ENCODE measurements around the gene SHISA6. TPM values are rescaled to one million over a fixed set of nuclear protein-coding genes. Genes with fewer than 3 reads are reported as not detected.

The SHISA6 gene
- total RNA-seq, 2 donors from 2014 or later = 0.07 TPM; not detected in 1

GRCh38 chr17:11282586-11282985 lies 41.6 kb downstream of the SHISA6 start:
- peaks cover 0 to 19% of the 10 kb centered on the region in 2 donors for H3K9me3 ChIP-seq
- no peaks in the 10 kb centered on the region for H3K36me3 ChIP-seq
- H3K27me3 ChIP-seq = no peaks in the 10 kb centered on the region
- no peak overlapping the region for H3K27ac ChIP-seq
- no peaks in the 10 kb centered on the region for H3K4me1 ChIP-seq
- no peak for TF ChIP-seq CTCF (IDR thresholded peaks at IDR 0.05)
- H3K4me3 ChIP-seq = no peak overlapping the region
- DNase-seq (ENCODE audit: low spot score) = no peak

- DNase-seq (ENCODE audit: low spot score) = no peak
- TF ChIP-seq CTCF (IDR thresholded peaks at IDR 0.05) = no peak
- Histone ChIP-seq H3K9me3 (peaks cover 0 to 19% of the 10 kb centered on the region in 2 donors), H3K36me3 (no peaks in the 10 kb centered on the region), H3K27ac (no peak overlapping the region), H3K4me1 (no peaks in the 10 kb centered on the region), H3K4me3 (no peak overlapping the region), H3K27me3 (no peaks in the 10 kb centered on the region)
Measured at GRCh38 chr17:11284811-11285210, 43.8 kb downstream of the SHISA6 start.

- H3K4me3 ChIP-seq = no peak overlapping the region
- H3K27me3 ChIP-seq = no peaks in the 10 kb centered on the region
- no peaks in the 10 kb centered on the region for H3K36me3 ChIP-seq
- no peak overlapping the region for H3K27ac ChIP-seq
- DNase-seq (ENCODE audit: low spot score) = no peak
- peaks cover 0 to 13% of the 10 kb centered on the region in 2 donors for H3K9me3 ChIP-seq
- H3K4me1 ChIP-seq = no peaks in the 10 kb centered on the region
- no peak for TF ChIP-seq CTCF (IDR thresholded peaks at IDR 0.05)
Measured at GRCh38 chr17:11285946-11286345, 44.9 kb downstream of the SHISA6 start.

- Histone ChIP-seq H3K4me3 (no peak overlapping the region), H3K27ac (no peak overlapping the region)
- DNase-seq (ENCODE audit: low spot score) = no peak
Measured at GRCh38 chr17:11287791-11288190, 46.8 kb downstream of the SHISA6 start.

GRCh38 chr17:11290814-11291213 lies 49.8 kb downstream of the SHISA6 start:
- H3K36me3 ChIP-seq = no peaks in the 10 kb centered on the region
- H3K27me3 ChIP-seq = no peaks in the 10 kb centered on the region
- TF ChIP-seq CTCF (IDR thresholded peaks at IDR 0.05) = no peak
- H3K27ac ChIP-seq = no peak overlapping the region
- H3K4me1 ChIP-seq = no peaks in the 10 kb centered on the region
- DNase-seq (ENCODE audit: low spot score) = peak; percentile 38
- no peak overlapping the region for H3K4me3 ChIP-seq
- H3K9me3 ChIP-seq = no peaks in the 10 kb centered on the region

More at GRCh38 chr17:11287791-11288190, 46.8 kb downstream of the SHISA6 start:
- Histone ChIP-seq H3K36me3 (no peaks in the 10 kb centered on the region), H3K9me3 (peaks cover 0 to 4% of the 10 kb centered on the region in 2 donors), H3K27me3 (no peaks in the 10 kb centered on the region), H3K4me1 (no peaks in the 10 kb centered on the region)
- TF ChIP-seq CTCF (IDR thresholded peaks at IDR 0.05) = no peak

GRCh38 chr17:11292491-11292890 lies 51.5 kb downstream of the SHISA6 start:
- H3K36me3 ChIP-seq = no peaks in the 10 kb centered on the region
- no peak for TF ChIP-seq CTCF (IDR thresholded peaks at IDR 0.05)
- DNase-seq (ENCODE audit: low spot score) = peak; percentile 38
- no peaks in the 10 kb centered on the region for H3K27me3 ChIP-seq
- no peak overlapping the region for H3K27ac ChIP-seq
- H3K4me1 ChIP-seq = no peaks in the 10 kb centered on the region
- no peaks in the 10 kb centered on the region for H3K9me3 ChIP-seq
- H3K4me3 ChIP-seq = no peak overlapping the region
